HCEC 1CT (cell line): ENCODE results near the gene DLX6.
"Not testable (repeated sequence)": the region's sequence is repeated elsewhere in the genome, so short reads cannot be mapped to it uniquely, and the experiment has no call there.

Experiments used
- DNase-seq: peaks from one replicate; pipeline ENCODE4 v3.0.0-alpha.2; 2017

Gene DLX6

DNA sequence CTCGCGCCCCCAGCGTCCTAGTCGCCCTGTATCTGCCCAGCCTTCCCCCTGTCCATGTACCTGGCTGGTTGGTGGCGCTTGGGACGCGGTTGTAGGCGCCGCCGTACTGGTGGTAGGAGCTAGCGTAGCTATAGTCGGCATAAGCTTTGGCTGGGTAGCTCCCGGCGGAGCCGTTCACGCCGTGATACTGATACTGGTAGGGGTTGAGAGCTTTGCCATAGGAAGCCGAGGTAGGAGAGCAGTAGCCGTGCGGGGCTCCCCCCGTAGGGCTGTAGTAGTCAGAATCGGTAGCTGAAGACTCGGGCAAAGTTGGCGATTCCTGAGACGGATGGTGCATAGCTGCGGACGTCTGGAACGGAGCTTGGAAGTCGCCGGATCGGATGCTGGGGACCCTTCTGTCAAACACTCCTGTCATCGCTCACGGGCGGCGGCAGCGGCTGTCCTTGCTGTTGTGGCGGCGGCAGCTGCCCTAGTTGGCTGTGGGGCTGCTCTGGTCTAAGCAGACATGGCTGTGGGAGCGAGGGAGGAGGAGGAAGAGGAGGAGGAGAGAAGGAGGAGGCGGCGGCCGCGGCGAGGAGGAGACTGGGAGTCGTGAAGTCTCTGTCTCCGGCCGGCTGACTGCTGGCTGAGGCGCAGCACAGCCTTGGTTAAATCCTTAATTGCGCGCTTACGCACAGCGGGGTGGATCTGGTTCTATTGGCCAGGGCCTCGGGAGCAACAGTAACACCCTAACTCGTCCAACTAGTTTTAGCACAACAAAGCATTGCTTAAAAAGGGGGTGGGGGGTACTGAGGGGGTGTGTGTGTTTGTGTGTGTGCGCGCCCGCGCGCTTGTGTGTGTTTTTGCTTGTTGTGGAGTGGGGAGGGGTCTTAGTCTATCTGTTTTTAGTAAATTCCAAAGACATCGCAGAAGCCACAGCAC, 19.1 kb downstream of the DLX6 start, which contains the start of gene DLX5:
DLX5 (minus strand) TSS at position 623 of the 921 bp plus-strand sequence; CDS start at position 415, 208 bp downstream.
- DNase-seq: peak; percentile 17

DNA sequence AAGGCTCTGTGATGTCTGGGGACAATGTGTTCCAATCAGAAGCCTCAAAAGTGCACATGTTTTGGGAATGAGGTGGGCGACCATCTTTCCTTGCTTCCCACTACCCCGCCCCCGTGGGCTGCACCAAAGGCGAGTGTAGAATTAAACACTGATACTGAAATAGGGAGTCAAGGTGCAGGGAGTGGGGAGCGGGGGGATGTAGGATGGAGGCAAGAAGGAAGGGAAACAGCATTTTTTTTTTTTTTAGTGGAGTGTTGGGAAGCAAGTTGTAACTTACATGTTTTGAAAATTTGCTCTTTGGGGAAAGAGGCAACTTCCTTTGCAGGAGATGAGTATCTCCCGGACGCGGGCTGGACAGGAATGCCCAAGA, 19.8 kb downstream of the DLX6 start:
- DNase-seq: no peak

- DNase-seq: no peak
Measured at GRCh38 chr7:97025983-97026714, 20.8 kb downstream of the DLX6 start.

- no peak for DNase-seq
Measured at GRCh38 chr7:97026715-97027426, 21.5 kb downstream of the DLX6 start.

- DNase-seq: peak; percentile 77
Measured at GRCh38 chr7:97027427-97028234, 22.3 kb downstream of the DLX6 start.

DNA sequence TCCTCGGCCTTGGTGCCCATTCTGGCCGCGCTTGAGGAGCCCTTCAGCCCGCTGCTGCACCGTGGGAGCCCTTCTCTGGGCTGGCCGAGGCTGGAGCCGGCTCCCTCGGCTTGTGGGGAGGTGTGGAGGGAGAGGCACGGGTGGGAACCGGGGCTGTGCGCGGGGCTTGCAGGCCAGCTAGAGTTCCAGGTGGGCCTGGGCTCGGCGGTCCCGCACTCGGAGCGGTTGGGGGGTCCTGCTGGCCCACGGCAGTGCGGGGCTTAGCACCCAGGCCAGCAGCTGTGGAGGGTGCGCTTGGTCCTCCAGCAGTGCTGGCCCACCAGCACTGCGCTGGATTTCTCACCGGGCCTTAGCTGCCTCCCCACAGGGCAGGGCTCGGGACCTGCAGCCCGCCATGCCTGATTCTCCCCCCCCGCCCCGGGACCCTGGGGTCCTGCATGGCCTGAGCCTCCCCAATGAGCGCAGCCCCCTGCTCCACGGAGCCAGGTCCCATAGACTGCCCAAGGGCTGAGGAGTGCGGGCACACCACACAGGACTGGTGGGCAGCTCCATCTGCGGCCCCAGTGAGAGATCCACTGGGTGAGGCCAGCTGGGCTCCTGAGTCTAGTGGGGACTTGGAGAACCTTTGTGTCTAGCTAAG, 29.0 kb downstream of the DLX6 start:
- not testable (repeated sequence) for DNase-seq

- DNase-seq: no peak
Measured at GRCh38 chr7:97039374-97040065, 34.2 kb downstream of the DLX6 start.

DNA sequence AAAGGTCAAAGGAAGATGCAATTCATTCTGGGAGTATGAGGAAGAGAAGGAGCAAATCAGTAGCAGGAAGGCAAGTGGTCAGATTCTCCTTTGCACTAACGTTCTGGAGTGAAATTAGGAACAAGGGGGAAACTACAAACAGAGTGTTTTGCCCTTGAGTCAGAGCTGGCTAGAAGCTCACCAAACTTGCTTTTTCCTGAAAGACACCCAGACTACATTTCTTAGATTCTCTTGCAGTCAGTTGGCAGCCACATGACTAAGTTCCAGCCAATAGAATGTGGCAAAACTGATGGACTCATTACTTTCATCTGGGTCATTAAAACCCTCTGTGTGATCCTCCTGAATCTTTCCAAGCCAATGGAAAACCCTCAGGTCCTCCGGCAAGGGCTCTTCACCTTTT, 37.9 kb downstream of the DLX6 start:
- DNase-seq: peak; percentile 10
